Upper lobe of right lung (tissue), 1 donor: Measurements from ENCODE around the gene MXD3. TPM values are rescaled to one million over a fixed set of nuclear protein-coding genes. Genes with fewer than 3 reads are reported as not detected.
A peak's percentile ranks its signal among the peaks of the same experiment; 100 is the strongest.

Source experiments
- ATAC-seq: fragments of 200-7000 bp; cut with Tn5 transposase; one replicate; pipeline ENCODE4 v1.9.1; 2020; ENCODE audit warnings: mild to moderate bottlenecking, moderate library complexity
- DNase-seq: peaks from one replicate; pipeline ENCODE4 v3.0.0-alpha.2; 2020
- H3K27ac ChIP-seq: fragments of 200-600 bp; one replicate; pipeline ENCODE4 v1.8.0; 2022
- H3K27me3 ChIP-seq: fragments of 200-600 bp; one replicate; pipeline ENCODE4 v1.8.0; 2022; ENCODE audit warnings: mild to moderate bottlenecking
- H3K36me3 ChIP-seq: fragments of 200-600 bp; one replicate; pipeline ENCODE4 v1.8.0; 2022
- H3K4me1 ChIP-seq: fragments of 200-600 bp; one replicate; pipeline ENCODE4 v1.8.0; 2022
- H3K4me3 ChIP-seq: fragments of 200-600 bp; one replicate; pipeline ENCODE4 v1.8.0; 2022; ENCODE audit warnings: mild to moderate bottlenecking
- H3K9me3 ChIP-seq: fragments of 200-600 bp; one replicate; pipeline ENCODE4 v1.8.0; 2022
- CTCF ChIP-seq: fragments of 200-600 bp; IDR thresholded peaks from one replicate; pipeline ENCODE4 v1.8.0; 2022; ENCODE audit warnings: antibody characterized with exemption
- intact Hi-C: fragments of 100-400 bp; cut with DNase I; formaldehyde crosslinking; loops from one replicate; pipeline ENCODE4 v1.11.0; 2022
- total RNA-seq: library from RNA; stranded (reverse); fragmentation: NEBNext Ultra II Directional; extraction: Animal tissue kit (Norgen Biotek cat#: 25700); gene quantifications from one replicate; pipeline ENCODE4 v1.2.1, GENCODE V29; 2021
- donor health status: DM: no; HTN: yes; CAD: no; lungs with severe emphysema.

The MXD3 gene
- total RNA-seq, 1 donor from 2014 or later: 10.1 TPM

- Histone ChIP-seq H3K4me1 (peaks cover 20% of the 10 kb centered on the region), H3K36me3 (no peaks in the 10 kb centered on the region), H3K27ac (peak within 1 kb of the TSS; percentile 74), H3K9me3 (no peaks in the 10 kb centered on the region), H3K27me3 (no peaks in the 10 kb centered on the region), H3K4me3 (peak within 1 kb of the TSS; percentile 52)
- intact Hi-C loops: no loop called here
- TF ChIP-seq CTCF: no peak
- DNase-seq (no peak), ATAC-seq (peak; percentile 86)
Observed at GRCh38 chr5:177357459-177358351, 46.0 kb upstream of the MXD3 start, which contains the start of gene RGS14. TSS of gene RGS14 (plus strand) at chr5:177357924. CDS start at chr5:177358025, 101 bp downstream.

- no peaks in the 10 kb centered on the region for H3K27me3 ChIP-seq
- intact Hi-C loops: no loop called here
- DNase-seq: no peak
- no peaks in the 10 kb centered on the region for H3K36me3 ChIP-seq
- H3K4me3 ChIP-seq: no peak overlapping the region
- H3K27ac ChIP-seq: no peak overlapping the region
- no peak for TF ChIP-seq CTCF
- H3K4me1 ChIP-seq: peaks cover 14% of the 10 kb centered on the region
- no peak for ATAC-seq
- no peaks in the 10 kb centered on the region for H3K9me3 ChIP-seq
Observed at GRCh38 chr5:177357146-177357458, 45.4 kb upstream of the MXD3 start.

- DNase-seq (no peak), ATAC-seq (no peak)
- no peak for TF ChIP-seq CTCF
- H3K4me3 ChIP-seq: no peak overlapping the region
- no peaks in the 10 kb centered on the region for H3K9me3 ChIP-seq
- peaks cover 11% of the 10 kb centered on the region for H3K4me1 ChIP-seq
- no peaks in the 10 kb centered on the region for H3K27me3 ChIP-seq
- H3K36me3 ChIP-seq: no peaks in the 10 kb centered on the region
- H3K27ac ChIP-seq: no peak overlapping the region
- intact Hi-C loops: no loop called here
Observed at GRCh38 chr5:177356746-177357145, 45.0 kb upstream of the MXD3 start.

GRCh38 chr5:177355868-177356168 is 44.1 kb upstream of the MXD3 start:
- ATAC-seq: no peak

GRCh38 chr5:177355162-177355867 is 43.6 kb upstream of the MXD3 start:
- ATAC-seq: no peak
- peaks cover 16% of the 10 kb centered on the region for H3K4me1 ChIP-seq
- no peaks in the 10 kb centered on the region for H3K27me3 ChIP-seq
- H3K4me3 ChIP-seq: no peak overlapping the region
- H3K9me3 ChIP-seq: no peaks in the 10 kb centered on the region
- no peaks in the 10 kb centered on the region for H3K36me3 ChIP-seq
- DNase-seq: no peak
- intact Hi-C loops: no loop called here
- no peak for TF ChIP-seq CTCF
- no peak overlapping the region for H3K27ac ChIP-seq

More at GRCh38 chr5:177355868-177356168, 44.1 kb upstream of the MXD3 start:
- intact Hi-C loops: no loop called here
- Histone ChIP-seq H3K27ac (no peak overlapping the region), H3K36me3 (no peaks in the 10 kb centered on the region), H3K9me3 (no peaks in the 10 kb centered on the region), H3K4me1 (peaks cover 11% of the 10 kb centered on the region), H3K4me3 (no peak overlapping the region), H3K27me3 (no peaks in the 10 kb centered on the region)
- no peak for DNase-seq
- TF ChIP-seq CTCF: no peak
